Measurements from ENCODE around the gene NPEPPS.

Gene NPEPPS

GRCh38 chr17:47664624-47664941 is 133.7 kb downstream of the NPEPPS start:
- DNase-seq (ENCODE audit: low read depth in 2 of 2), result no peak

- no peak for DNase-seq (ENCODE audit: low read depth in 2 of 2)
Observed at GRCh38 chr17:47665655-47666054, 134.7 kb downstream of the NPEPPS start.

- DNase-seq (ENCODE audit: low read depth in 2 of 2), result no peak
Observed at GRCh38 chr17:47669081-47669480, 138.2 kb downstream of the NPEPPS start.

- no peak for DNase-seq (ENCODE audit: low read depth in 2 of 2)
Observed at GRCh38 chr17:47670064-47670463, 139.2 kb downstream of the NPEPPS start.
